Bone marrow (tissue), 2 donors: Measurements from ENCODE around the gene WNT3.
"Not testable (repeated sequence)": the region's sequence is repeated elsewhere in the genome, so short reads cannot be mapped to it uniquely, and the experiment has no call there.

Experiments used
- DNase-seq, 2 donors: peaks; one replicate each; lab custom pipeline; 2025; lab: John Stamatoyannopoulos, UW

The WNT3 gene

DNA sequence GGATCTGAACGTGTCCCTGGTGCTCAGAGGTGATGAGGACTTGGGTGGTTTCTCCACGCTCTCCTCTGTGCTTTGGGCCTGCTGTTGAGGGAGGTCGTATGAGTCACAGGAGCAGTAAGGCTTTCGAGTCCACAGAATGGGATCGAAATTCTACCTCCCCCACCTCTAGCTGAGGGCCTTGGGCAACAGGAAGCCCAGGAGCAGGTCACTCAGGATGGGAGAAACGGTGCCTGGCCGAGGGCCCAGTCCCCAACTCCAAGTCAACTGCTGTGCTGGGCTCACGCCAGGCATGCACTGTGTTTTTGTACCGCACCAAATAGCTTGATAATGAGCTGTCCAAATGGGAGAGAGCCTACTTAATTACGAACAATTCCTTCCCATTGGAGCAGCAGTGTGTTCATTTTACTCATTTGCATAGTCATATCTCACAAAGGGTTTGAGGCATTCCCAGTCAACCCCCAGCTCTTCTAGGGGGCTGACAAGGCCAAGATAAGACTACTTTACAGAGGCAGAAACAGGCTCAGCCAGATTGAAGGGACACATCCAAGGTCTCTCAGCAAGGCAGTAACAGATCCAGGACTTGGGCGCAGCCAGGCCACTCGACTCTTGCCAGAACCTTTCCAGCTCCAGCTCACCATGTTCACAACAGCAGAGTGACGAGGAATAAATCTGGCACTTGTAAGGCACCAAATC lies 53.6 kb downstream of the WNT3 start:
- no peak for DNase-seq

DNA sequence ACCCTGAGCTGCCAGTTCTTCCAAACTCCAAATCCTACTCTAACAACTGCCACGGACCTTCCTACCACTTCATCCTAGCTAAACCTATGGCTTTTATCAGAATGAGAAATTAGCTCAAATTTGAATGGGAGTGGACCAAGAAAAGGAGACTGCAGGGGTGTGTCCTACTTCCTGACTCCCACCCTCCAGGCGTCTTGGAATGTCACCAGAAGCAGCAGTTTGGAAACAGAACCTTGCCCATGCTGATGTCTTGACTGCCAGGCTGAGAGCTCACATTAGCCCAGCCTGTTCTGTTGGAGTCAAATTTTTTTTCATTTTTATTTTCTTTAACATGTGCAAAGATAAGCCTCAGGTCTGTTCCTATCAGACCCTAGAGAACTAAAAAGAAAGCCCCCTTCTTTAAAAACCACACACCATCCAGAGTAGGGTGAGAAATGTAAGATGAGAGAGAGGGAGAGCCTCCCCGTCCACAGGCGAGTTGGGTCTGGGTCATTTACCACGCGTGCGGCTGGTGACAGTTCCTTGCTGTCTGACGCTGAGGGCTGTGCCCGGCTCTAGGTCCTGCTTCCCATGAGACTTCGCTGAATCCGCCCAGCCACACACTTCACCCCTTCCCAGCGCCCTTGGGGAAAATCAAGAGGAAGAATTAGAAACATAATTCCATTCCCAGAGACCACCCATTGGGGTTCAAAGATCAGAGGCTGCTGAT lies 54.3 kb downstream of the WNT3 start:
- no peak for DNase-seq

DNA sequence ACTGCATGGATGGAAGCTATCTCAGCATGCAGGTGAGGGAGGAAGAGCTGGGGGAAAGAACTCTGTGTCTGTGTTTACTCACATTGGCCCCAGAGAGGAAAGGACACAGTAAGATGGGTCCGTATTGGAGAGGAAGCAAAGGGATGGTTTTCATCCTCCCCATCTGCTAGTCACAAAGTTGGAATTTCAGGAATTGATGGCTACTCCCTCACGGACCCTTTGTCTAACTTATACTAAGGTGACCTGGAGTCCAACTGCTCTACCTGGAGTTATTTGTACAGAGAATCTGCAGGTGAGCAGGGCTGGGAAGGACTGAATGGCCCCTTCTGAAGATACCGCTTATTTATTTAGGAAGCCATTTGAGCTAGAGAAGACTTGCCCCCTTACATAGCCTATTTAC lies 55.1 kb downstream of the WNT3 start:
- DNase-seq, result no peak

DNA sequence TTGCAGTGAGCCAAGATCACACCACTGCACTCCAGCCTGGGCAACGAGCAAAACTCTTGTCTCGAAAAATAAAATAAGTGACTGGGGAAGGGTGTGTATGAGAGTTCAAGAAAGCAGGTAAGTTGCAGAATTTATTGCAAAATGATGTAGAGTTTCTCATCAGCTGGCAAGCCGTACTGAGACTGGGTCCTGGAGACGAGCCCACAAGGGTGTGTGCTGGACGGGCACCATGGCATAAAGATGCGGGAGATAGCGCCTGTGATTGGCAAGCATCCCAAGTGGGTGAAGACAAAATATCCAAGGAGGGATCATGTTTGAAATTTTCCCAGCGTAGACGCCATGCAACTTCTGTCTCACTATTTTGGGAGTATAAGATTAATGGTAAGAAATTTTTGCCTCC lies 59.4 kb downstream of the WNT3 start:
- DNase-seq, result no peak

DNA sequence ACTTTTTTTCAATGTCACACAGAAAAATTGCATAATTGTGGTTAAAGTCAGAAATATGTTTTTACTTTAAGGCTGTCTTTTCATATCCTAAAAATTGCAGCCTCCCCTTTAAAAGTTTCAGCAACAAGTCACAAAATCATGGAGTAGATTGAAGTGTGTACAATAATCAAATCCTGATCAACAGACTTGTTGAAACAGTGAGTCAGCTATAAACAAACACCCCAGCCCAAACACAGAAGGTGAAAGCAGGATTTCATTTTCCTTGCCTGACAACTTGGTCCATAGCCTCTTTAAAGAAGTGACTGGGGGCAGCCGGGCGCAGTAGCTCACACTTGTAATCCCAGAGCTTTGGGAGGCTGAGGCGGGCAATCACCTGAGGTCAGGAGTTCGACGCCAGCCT lies 59.9 kb downstream of the WNT3 start:
- DNase-seq, result no peak

DNA sequence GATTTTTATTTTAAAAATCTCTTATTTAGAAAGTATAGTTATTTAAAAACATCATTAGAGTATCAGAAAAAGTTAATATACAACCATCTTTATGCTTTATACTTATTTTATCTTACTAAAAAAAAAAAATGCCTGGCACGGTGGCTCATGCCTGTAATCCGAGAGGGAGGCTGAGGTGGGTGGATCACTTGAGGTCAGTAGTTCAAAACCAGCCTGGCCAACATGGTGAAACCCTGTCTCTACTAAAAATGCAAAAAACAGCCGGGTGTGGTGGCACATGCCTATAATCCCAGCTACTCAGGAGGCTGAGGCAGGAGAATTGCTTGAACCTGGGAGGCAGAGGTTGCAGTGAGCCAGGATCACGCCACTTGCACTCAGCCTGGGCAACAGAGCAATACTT lies 60.9 kb downstream of the WNT3 start:
- DNase-seq, result not testable (repeated sequence)

DNA sequence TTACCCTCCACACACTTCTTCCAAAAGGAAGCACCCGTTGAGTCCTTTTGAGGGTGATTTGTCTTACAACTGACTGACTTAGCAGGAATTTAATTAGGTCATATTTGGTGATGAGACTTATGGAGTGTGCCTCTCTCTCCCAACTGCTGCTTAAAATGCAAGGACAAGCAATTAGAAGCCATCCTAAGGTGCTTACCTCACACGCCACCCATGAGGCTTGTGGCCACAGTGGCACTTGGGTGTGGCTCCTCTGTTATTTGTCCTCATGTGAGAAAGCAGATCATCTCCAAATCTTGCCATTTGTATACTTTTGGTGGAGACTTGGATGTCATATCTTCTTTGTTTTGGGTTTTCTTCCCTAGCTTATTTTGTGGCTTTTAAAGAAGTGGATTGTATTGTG lies 61.6 kb downstream of the WNT3 start:
- no peak for DNase-seq

DNA sequence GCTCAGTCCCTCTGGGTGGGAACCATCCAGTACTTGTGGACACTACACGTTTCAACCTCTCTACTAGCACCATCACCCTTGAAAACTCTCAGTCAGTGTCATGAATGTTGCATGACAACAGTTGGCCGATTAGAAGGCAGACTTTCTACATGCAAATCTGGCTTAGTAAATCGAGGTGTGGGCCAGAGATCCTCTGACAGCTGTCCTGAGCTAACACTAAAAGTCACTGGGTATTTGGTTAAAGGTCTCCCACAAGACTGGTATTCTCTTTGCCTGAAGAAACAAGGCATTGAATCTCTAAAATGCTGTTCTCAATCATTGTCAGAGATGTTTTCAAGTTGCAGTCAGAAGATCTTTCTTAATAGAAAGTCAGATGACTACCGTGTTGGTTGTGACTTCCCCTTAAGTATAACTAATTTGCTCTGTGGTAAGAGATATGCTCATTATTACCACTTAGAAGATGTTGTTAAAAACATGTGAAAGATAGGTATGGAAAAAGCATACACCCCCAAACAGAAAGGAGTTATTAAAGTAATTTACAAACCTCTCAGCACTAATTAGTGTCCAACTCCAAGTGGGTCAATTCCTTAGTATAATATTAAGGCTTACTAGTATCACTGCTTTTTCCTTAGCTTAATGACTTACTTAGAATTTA lies 62.3 kb downstream of the WNT3 start:
- DNase-seq, result no peak

DNA sequence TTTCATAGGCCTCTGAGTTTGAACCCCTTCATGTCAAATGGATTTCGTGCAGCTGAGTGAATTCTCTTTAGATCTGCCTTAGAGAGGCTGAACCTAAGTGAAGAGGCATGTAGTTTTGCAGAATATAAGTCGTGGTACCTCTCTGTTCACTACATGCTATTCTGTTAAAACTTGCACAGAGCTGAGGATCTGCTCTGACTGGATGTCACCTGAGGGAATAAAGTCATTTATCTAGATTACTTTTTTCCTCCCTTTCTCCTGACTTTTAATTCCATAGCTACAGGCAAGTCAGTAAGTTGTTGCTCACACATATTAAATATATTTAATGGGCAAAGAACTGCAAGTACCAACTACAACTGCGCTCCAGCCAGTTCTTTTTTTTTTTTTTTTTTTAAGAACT lies 64.7 kb downstream of the WNT3 start:
- no peak for DNase-seq

DNA sequence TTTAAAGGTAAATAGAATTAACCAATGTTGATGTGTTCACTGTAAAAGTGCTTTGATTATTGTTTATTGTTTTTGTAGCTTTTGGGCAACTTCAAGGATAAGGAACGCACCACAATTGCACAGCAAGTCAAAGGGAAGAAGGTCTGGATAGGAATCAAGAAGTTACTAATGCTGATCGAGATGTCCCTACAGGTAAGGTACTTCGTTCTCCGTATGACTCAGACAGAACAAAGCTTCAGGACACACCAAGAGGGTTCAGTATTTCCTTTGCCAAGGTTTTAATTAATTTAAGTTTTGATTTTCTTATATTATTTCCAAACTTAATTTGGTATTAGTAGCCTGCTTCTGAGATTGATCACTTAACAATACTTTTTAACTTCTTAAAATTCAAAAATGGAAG lies 67.1 kb downstream of the WNT3 start:
- no peak for DNase-seq

DNA sequence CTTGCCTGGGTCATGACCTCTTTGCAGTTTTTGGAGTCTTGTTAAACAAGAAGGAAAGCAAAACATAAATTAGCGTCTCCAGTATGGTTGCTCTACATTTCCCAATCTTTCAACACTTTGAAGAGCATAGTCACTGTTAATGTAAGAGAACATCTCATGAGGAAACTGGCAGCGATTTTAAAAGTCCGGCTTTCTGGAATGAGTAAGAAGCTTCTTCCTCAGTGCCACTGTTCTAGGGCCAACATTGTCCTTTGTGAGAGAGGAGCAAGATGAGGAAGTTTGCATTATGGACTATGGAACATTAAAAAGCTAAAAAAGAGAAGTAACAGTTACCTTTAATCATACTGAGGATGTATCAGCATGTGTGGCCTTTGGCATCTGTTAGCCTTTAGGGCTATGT lies 73.1 kb downstream of the WNT3 start:
- DNase-seq, result no peak

DNA sequence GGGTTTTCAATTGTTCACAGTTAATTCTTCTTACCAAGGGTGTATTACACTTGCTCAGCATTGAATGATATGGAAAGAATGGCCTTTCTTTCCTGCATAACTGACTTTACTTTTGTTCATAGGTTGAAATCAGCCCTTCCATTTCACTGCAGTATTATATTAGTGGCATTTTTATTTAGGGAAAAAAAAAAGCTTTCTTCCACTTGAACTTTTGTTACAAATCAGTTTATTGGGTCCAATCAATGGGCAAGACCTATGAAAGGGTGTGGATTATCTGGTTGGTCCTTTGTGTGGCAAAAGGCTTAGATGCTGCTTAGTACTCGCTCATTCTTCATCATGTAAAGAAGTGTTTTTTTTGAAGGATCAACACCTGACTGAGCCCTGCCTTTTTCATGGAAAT lies 74.1 kb downstream of the WNT3 start:
- DNase-seq, result no peak

DNA sequence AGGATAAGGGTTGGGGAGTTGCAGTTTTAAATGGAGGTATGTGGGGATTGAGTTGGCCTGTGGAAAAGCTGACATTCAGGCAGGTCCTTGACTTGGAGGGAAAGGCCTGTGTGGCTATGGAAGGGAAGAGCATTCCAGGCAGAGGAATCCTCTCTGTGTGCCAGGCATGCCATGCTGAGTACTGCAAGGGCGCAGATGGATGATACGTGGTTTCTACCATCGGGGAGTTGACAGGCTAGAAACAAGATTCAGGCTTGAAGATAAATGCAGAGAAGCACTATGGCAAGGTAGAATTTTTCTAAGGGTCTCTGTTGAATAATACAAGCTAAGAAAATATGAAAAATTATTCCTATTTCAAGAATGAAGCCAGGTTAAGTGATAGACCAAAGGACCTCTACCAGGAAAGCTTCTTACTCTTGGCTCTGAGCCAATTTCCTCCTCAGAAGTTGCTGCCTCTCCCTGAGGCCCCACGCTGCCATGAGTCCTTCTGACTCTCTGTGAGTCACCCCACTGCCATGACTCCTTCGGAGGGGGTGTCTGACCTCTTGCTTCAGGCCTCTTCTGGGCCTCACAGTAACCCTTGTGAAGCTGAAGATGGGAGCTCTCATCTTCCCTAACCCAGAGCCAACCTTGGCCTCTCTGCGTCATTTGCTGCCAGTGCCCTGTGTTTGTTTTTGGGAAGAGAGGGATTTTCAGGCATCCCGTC lies 75.8 kb downstream of the WNT3 start:
- DNase-seq, result no peak

DNA sequence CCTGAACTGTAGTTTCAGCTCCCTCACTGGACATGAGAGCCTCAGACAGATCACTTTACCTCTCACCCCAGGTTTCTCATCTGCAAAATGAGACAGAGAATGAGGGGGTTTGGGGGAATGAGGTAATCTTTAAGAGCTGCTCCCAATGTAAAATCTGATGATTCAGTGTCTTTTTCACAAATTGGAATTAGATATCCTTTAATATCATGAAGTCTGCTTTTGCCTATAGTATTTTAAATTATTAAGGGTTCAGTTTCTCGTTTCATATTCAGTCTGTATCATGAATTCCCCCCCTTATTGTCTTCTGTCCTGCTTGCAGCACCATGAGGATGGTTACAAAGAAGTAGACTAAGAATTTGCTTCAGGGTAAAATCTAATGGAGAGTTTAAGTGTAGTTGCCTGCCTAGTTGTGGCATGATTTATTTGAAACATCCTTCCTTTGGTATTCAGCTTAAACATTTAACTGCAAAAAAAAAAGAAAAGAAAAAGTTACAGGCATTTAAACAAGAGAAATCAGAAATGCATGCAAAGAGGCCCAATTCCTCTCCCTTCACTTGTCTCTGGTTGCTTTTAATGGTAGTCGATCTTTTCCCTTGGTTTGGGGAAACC lies 77.3 kb downstream of the WNT3 start:
- no peak for DNase-seq

DNA sequence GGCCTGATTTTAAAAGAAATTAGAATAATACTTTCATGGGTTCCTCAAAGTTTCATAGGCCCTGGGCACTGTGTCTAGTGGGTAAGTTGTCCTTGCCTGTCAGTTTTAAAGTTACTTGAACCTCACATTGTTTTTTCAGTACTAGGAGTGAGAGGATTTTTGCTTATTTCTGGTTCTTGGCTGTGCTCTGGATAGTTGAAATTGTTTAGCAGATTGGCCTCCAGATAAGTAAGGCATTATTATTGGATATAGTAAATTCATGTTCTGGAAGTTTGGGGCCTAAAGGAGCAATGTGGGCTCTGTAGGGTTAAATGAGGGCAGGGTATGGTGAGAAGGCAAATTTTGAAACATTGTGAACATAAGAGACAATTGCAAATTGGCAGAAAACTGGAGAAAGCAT lies 78.5 kb downstream of the WNT3 start:
- DNase-seq, result no peak

DNA sequence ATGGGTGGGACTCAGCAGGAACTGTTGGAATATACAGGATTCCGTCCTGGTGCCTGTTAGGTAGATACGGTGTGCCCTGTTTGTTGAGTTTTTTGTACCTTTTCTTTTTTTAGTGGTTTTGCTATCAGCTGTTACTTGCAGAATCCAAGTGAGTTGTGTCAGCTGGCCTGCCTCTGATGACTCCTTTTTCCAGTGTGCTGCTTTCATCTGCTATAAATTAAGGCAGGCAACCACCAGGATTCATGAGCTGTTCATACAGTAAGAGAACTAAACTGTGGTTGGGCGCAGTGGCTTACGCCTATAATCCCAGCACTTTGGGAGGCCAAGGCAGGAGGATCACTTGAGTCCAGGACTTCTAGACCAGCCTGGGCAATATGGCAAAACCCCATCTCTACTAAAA lies 79.9 kb downstream of the WNT3 start:
- no peak for DNase-seq

DNA sequence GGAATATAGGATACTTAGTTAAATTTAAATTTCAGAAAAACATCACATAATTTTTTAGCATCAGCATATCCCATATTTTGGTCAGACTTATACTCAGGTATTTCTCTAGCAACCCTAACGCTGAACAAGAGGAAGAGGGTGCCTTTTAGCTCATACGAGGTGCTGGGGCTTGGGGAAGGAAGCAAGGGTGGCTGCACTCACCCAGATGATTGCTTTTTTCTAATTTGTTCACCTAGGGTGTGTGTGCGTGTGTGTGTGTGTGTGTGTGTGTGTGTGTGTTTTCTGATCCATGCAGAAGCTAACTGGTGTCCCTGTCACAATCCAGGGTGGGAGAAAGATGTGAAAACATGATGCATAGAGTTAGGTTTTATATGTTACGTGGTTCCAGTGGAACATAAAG lies 81.2 kb downstream of the WNT3 start:
- no peak for DNase-seq

DNA sequence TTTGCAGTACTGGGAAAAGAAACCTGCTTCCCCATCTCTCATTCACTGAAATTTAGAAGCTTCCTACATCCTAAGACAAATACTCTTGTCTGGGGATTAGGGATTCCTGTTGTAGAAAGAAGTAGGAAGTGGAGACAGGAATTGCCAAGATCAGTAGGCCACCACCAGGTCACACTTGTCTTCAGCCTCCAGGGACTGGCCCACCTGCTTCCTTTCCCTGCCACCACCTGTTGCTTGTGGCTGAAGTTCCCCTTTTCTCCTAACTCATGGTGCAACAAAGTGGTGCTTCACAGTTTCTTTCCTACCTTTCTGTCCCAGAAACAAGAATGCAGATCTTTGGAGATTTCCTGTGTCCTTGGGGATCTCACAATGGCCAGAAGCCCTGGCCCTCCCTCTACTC lies 82.4 kb downstream of the WNT3 start:
- DNase-seq, result no peak

DNA sequence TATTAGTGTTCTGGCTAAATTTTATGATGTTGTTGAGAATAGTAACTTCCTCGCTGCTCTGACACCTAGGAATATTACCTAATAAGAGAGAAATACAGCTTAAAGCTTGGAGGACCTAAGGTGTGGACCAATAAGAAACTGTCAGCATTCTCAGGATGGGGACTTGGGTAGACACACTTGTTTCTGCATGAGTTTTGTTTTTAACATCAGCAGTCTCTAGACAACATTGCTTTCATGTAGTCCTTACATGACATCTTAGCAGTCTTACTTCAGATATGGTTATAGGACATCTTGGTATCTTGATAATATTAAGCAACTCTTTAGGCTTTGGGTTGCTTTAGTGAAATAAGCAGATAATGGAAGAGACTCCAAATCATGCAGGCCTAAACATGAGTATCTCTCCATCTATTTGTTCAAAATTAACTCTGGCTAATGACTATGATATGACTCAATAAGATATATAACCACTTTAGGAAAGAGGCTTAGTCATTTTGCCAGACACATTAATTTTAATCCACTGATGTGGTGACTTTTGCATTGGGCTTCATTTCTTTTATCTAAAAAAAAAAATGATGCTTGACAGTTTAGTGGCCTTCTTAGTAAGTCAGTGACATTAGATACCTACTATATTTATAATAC lies 84.5 kb downstream of the WNT3 start:
- no peak for DNase-seq

DNA sequence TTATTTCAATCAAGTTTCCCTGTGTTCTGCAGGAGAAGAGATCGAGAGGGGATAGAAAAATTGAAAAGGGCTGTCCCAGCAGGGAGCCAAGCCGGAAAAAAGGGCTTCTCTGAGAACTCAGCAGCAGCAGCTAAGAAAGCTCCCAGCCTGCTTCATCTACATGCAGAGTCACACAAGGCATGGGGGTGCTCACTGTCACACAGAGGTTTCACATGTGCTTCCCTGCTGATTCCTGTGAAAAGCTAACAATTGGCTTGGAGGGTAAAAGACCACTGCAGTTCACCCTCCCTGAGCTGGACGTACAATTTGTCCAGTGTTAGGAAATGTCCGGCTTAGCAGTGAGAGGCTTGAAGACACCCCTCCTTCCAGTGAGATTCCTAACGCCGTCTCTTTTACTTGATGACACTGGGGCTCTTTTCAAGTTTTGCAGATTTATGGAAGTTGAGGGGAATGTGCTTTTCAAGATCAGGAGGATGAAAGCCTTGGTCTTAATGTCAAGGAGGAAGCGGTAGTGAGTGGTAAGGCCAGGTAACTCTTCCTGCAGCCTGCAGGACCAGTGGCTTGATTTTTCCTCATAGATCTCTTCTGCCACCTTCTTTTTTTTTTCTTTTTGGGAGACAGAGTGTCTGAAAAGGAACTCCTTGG lies 85.6 kb downstream of the WNT3 start:
- no peak for DNase-seq

DNA sequence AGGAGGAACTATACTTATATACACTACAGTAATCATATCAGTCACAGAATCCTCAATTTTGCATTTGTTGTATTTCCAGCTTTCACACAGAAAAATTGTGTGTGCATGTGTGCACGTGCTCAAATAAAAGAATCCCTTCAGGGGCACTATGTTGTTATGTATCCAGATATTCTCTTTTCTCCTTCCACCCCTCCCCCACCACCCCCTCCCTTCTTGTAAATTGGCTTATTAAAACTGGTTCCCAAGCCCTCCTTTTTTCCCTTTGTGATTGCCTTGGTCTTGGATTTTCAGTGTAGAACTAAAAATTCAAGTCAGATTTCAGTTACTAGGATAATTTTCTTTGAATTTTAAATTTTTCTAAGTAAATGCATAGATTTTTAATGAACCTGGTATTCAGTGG lies 86.3 kb downstream of the WNT3 start:
- no peak for DNase-seq
